ENCODE data around the gene SPOPL. TPM values are rescaled to one million over a fixed set of nuclear protein-coding genes. Genes with fewer than 3 reads are reported as not detected.
A peak's percentile ranks its signal among the peaks of the same experiment; 100 is the strongest.

SPOPL gene
- total RNA-seq, 1 donor from 2014 or later = 29.7 TPM

GRCh38 chr2:138581909-138582308 is 80.3 kb downstream of the SPOPL start:
- H3K27ac Mint-ChIP-seq = no peak overlapping the region
- TF ChIP-seq, protein P1, sequence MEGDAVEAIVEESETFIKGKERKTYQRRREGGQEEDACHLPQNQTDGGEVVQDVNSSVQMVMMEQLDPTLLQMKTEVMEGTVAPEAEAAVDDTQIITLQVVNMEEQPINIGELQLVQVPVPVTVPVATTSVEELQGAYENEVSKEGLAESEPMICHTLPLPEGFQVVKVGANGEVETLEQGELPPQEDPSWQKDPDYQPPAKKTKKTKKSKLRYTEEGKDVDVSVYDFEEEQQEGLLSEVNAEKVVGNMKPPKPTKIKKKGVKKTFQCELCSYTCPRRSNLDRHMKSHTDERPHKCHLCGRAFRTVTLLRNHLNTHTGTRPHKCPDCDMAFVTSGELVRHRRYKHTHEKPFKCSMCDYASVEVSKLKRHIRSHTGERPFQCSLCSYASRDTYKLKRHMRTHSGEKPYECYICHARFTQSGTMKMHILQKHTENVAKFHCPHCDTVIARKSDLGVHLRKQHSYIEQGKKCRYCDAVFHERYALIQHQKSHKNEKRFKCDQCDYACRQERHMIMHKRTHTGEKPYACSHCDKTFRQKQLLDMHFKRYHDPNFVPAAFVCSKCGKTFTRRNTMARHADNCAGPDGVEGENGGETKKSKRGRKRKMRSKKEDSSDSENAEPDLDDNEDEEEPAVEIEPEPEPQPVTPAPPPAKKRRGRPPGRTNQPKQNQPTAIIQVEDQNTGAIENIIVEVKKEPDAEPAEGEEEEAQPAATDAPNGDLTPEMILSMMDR (IDR thresholded peaks at IDR 0.05; ENCODE audit: unreplicated experiment) = no peak
- peaks cover 19% of the 10 kb centered on the region for H3K9me3 Mint-ChIP-seq (ENCODE audit: low read depth)
- peaks cover 3% of the 10 kb centered on the region for H3K4me1 Mint-ChIP-seq (ENCODE audit: low read depth)
- H3K36me3 Mint-ChIP-seq (ENCODE audit: insufficient read depth) = peaks cover 53% of the 10 kb centered on the region
- no peak overlapping the region for H3K4me3 Mint-ChIP-seq (ENCODE audit: low read depth)
- H3K27me3 Mint-ChIP-seq = no peaks in the 10 kb centered on the region
- DNase-seq (ENCODE audit: low spot score, unreplicated experiment) = no peak

GRCh38 chr2:138589663-138590062 is 88.1 kb downstream of the SPOPL start:
- TF ChIP-seq, protein P1 (IDR thresholded peaks at IDR 0.05; ENCODE audit: unreplicated experiment) = no peak
- Mint-ChIP-seq H3K4me1 (ENCODE audit: low read depth) (no peaks in the 10 kb centered on the region), H3K9me3 (ENCODE audit: low read depth) (no peaks in the 10 kb centered on the region), H3K36me3 (ENCODE audit: insufficient read depth) (peaks cover 16% of the 10 kb centered on the region), H3K27ac (no peak overlapping the region), H3K4me3 (ENCODE audit: low read depth) (no peak overlapping the region), H3K27me3 (no peaks in the 10 kb centered on the region)
- no peak for DNase-seq (ENCODE audit: low spot score, unreplicated experiment)

- H3K4me3 Mint-ChIP-seq (ENCODE audit: low read depth) = no peak overlapping the region
- H3K36me3 Mint-ChIP-seq (ENCODE audit: insufficient read depth) = peaks cover 11% of the 10 kb centered on the region
- H3K9me3 Mint-ChIP-seq (ENCODE audit: low read depth) = no peaks in the 10 kb centered on the region
- no peak for DNase-seq (ENCODE audit: low spot score, unreplicated experiment)
- H3K27ac Mint-ChIP-seq = peak overlapping the region; percentile 74
- peaks cover 1% of the 10 kb centered on the region for H3K4me1 Mint-ChIP-seq (ENCODE audit: low read depth)
- H3K27me3 Mint-ChIP-seq = no peaks in the 10 kb centered on the region
- TF ChIP-seq, protein P1 (IDR thresholded peaks at IDR 0.05; ENCODE audit: unreplicated experiment) = no peak
Observed at GRCh38 chr2:138596403-138596802, 94.8 kb downstream of the SPOPL start.

- peak overlapping the region; percentile 9 for H3K27ac Mint-ChIP-seq
- H3K36me3 Mint-ChIP-seq (ENCODE audit: insufficient read depth) = peaks cover 6% of the 10 kb centered on the region
- no peak overlapping the region for H3K4me3 Mint-ChIP-seq (ENCODE audit: low read depth)
- H3K9me3 Mint-ChIP-seq (ENCODE audit: low read depth) = no peaks in the 10 kb centered on the region
- no peak for DNase-seq (ENCODE audit: low spot score, unreplicated experiment)
- no peaks in the 10 kb centered on the region for H3K27me3 Mint-ChIP-seq
- peaks cover 1% of the 10 kb centered on the region for H3K4me1 Mint-ChIP-seq (ENCODE audit: low read depth)
- TF ChIP-seq, protein P1 (IDR thresholded peaks at IDR 0.05; ENCODE audit: unreplicated experiment) = no peak
Observed at GRCh38 chr2:138600732-138601457, 99.3 kb downstream of the SPOPL start.

GRCh38 chr2:138601458-138602165 is 100.0 kb downstream of the SPOPL start:
- Mint-ChIP-seq H3K4me3 (ENCODE audit: low read depth) (no peak overlapping the region), H3K9me3 (ENCODE audit: low read depth) (no peaks in the 10 kb centered on the region), H3K4me1 (ENCODE audit: low read depth) (peaks cover 1% of the 10 kb centered on the region), H3K36me3 (ENCODE audit: insufficient read depth) (peaks cover 6% of the 10 kb centered on the region), H3K27me3 (no peaks in the 10 kb centered on the region), H3K27ac (peak overlapping the region; percentile 9)
- TF ChIP-seq, protein P1 (IDR thresholded peaks at IDR 0.05; ENCODE audit: unreplicated experiment) = no peak
- DNase-seq (ENCODE audit: low spot score, unreplicated experiment) = no peak

Data from progenitor cell of endocrine pancreas (in vitro differentiated cells).